Endodermal cell (in vitro differentiated cells): ENCODE data around the gene ACADVL. TPM values are rescaled to one million over a fixed set of nuclear protein-coding genes. Genes with fewer than 3 reads are reported as not detected.
"Not testable (repeated sequence)": the region's sequence is repeated elsewhere in the genome, so short reads cannot be mapped to it uniquely, and the experiment has no call there.

ENCODE experiments used
- DNase-seq: peaks from one replicate; pipeline ENCODE4 v3.0.0-alpha.2; 2017
- H3K27ac ChIP-seq: 2 replicates; pipeline ENCODE4 v1.5.1; 2013; ENCODE audit warnings: mild to moderate bottlenecking, low read depth, low read length, moderate library complexity
- H3K27me3 ChIP-seq: 2 replicates; pipeline ENCODE4 v1.6.1; 2013; ENCODE audit warnings: mild to moderate bottlenecking, low read length, moderate library complexity; ENCODE audit not compliant: insufficient read depth, control insufficient read depth, poor library complexity, severe bottlenecking
- H3K36me3 ChIP-seq: 2 replicates; pipeline ENCODE4 v1.7.0; 2013; ENCODE audit warnings: mild to moderate bottlenecking, low read length, moderate library complexity; ENCODE audit not compliant: control insufficient read depth, insufficient read depth
- H3K4me1 ChIP-seq: one replicate; pipeline ENCODE4 v1.7.0; 2013; ENCODE audit warnings: low read length; ENCODE audit not compliant: control insufficient read depth, insufficient read depth
- H3K4me3 ChIP-seq: 2 replicates; pipeline ENCODE4 v1.5.1; 2013; ENCODE audit warnings: mild to moderate bottlenecking, low read length, moderate library complexity
- H3K9ac ChIP-seq: 2 replicates; pipeline ENCODE4 v1.6.1; 2013; ENCODE audit warnings: mild to moderate bottlenecking, low read length, moderate library complexity; ENCODE audit not compliant: poor library complexity, severe bottlenecking; ENCODE audit errors: extremely low read depth
- H3K9me3 ChIP-seq: 2 replicates; pipeline ENCODE4 v1.6.1; 2013; ENCODE audit warnings: mild to moderate bottlenecking, low read length, moderate library complexity; ENCODE audit not compliant: control insufficient read depth
- H3K27ac Mint-ChIP-seq: 2 replicates; pipeline ENCODE4 v1.8.0; 2020; ENCODE audit warnings: mixed read lengths
- H3K27me3 Mint-ChIP-seq: 2 replicates; pipeline ENCODE4 v1.8.0; 2021; ENCODE audit warnings: mild to moderate bottlenecking, mixed read lengths; ENCODE audit not compliant: insufficient read depth
- H3K36me3 Mint-ChIP-seq: 2 replicates; pipeline ENCODE4 v1.8.0; 2020; ENCODE audit warnings: low read depth, mixed read lengths
- H3K4me1 Mint-ChIP-seq: 2 replicates; pipeline ENCODE4 v1.8.0; 2020; ENCODE audit warnings: mixed read lengths
- H3K4me3 Mint-ChIP-seq: 2 replicates; pipeline ENCODE4 v1.8.0; 2020; ENCODE audit warnings: mild to moderate bottlenecking, moderate library complexity, mixed read lengths
- H3K9me3 Mint-ChIP-seq: 2 replicates; pipeline ENCODE4 v1.8.0; 2020; ENCODE audit warnings: mild to moderate bottlenecking, mixed read lengths
- WGBS, 2 experiments: methylation state at CpG; one replicate each; pipeline versions ENCODE4 v1.1.5 to v1.1.7; 2013; ENCODE audit warnings: missing lambda C conversion rate in 2 of 2, mixed read lengths in 1 of 2; ENCODE audit not compliant: insufficient coverage in 1 of 2, insufficient read length in 1 of 2; 5-methylcytosine and 5-hydroxymethylcytosine counted together
- long read RNA-seq, 4 experiments: library from polyadenylated mRNA in 2 of 4; library from RNA in 1 of 4; library from capped mRNA in 1 of 4; stranded (forward) in 3 of 4; unstranded in 1 of 4; transcript quantifications; one replicate each; pipeline ENCODE4 v2.0.0, GENCODE V29; 2020 to 2021; ENCODE audit warnings: inconsistent platforms in 1 of 4
- polyA plus RNA-seq, 2 experiments: library from polyadenylated mRNA; stranded (reverse); fragments of 50-300 nt; gene quantifications; one replicate each; pipeline ENCODE4 v1.2.3, GENCODE V29; 2013
- total RNA-seq, 2 donors: library from RNA; stranded (reverse); fragmentation: NEBNext Ultra II Directional in 1 of 2; extraction: Animal tissue kit (Norgen Biotek cat#: 25700) in 1 of 2; gene quantifications; 2 replicates in 1 of 2; 3 replicates in 1 of 2; pipeline ENCODE4 v1.2.1, GENCODE V29; 2021
- TF ChIP-seq, protein P1 (sequence below): fragments of 200-600 bp; sonication (generic); conservative IDR thresholded peaks from 2 replicates; pipeline ENCODE4 v1.5.0; 2021; ENCODE audit warnings: antibody characterized with exemption, mild to moderate bottlenecking

The ACADVL gene
- 100 to 1,000 TPM; 337 to 459 TPM for total RNA-seq
- 272 TPM for polyA plus RNA-seq (2013, experiment 1 of 2)
- polyA plus RNA-seq (2013, experiment 2 of 2), result 222 TPM
- long read RNA-seq, experiment 1, transcript ACADVL-203 (20 exons, 2,323 nt), result major isoform, 14 of 40 reads
- long read RNA-seq, experiment 1, partial matches to known transcripts, result 9 of 40 reads
- long read RNA-seq, experiment 1, other reads (novel, unspliced or antisense), result 14 of 40 reads
- long read RNA-seq, experiment 2, transcript ACADVL-203 (20 exons, 2,323 nt), result major isoform, 137 of 428 reads
- long read RNA-seq, experiment 2, partial matches to known transcripts, result 27 of 428 reads
- long read RNA-seq, experiment 2, other reads (novel, unspliced or antisense), result 257 of 428 reads
- long read RNA-seq, experiment 3, transcript ACADVL-201 (19 exons, 2,352 nt), result minor isoform, 16 of 654 reads
- long read RNA-seq, experiment 3, transcript ACADVL-203 (20 exons, 2,323 nt), result major isoform, 236 of 654 reads
- long read RNA-seq, experiment 3, partial matches to known transcripts, result 39 of 654 reads
- long read RNA-seq, experiment 3, other reads (novel, unspliced or antisense), result 362 of 654 reads
- long read RNA-seq, experiment 4, partial matches to known transcripts, result 19 of 26 reads
- long read RNA-seq, experiment 4, other reads (novel, unspliced or antisense), result 4 of 26 reads

DNA sequence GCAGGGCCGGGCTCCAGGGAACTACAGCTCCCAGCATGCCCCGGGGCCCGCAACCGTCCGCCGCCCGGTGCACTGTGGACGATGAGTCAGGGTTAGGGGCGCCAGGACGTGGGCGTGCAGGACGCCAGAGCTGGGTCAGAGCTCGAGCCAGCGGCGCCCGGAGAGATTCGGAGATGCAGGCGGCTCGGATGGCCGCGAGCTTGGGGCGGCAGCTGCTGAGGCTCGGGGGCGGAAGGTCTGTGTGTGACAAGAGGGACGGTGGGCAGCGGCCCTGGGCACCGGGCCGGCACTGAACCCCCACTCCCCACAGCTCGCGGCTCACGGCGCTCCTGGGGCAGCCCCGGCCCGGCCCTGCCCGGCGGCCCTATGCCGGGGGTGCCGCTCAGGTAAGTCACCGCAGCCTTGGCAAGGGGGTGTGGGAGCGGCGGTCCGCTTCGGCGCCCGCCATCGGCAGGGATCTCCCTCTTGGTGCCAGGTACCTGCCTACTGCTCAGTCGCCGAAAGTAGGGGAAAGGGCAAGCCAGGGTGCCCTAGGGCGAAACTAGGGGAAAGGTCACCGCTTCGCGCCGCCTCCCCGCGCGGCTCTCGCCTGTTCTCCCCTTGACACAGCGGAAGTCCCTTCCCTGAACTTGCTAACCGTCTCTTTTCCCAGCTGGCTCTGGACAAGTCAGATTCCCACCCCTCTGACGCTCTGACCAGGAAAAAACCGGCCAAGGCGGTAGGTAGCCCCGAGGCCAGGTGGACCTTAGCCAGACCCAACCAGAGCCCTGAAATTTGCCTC is at the start of gene ACADVL, which contains the start of gene DLG4:
ACADVL (plus strand) TSS at position 127 of the 781 bp plus-strand sequence; CDS start at position 174, 47 bp downstream.
DLG4 (minus strand) TSS at position 25 of the 781 bp plus-strand sequence.
- TF ChIP-seq, protein P1, sequence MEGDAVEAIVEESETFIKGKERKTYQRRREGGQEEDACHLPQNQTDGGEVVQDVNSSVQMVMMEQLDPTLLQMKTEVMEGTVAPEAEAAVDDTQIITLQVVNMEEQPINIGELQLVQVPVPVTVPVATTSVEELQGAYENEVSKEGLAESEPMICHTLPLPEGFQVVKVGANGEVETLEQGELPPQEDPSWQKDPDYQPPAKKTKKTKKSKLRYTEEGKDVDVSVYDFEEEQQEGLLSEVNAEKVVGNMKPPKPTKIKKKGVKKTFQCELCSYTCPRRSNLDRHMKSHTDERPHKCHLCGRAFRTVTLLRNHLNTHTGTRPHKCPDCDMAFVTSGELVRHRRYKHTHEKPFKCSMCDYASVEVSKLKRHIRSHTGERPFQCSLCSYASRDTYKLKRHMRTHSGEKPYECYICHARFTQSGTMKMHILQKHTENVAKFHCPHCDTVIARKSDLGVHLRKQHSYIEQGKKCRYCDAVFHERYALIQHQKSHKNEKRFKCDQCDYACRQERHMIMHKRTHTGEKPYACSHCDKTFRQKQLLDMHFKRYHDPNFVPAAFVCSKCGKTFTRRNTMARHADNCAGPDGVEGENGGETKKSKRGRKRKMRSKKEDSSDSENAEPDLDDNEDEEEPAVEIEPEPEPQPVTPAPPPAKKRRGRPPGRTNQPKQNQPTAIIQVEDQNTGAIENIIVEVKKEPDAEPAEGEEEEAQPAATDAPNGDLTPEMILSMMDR, result no peak
- peak within 1 kb of the TSS; percentile 59 for H3K27ac ChIP-seq

DNA sequence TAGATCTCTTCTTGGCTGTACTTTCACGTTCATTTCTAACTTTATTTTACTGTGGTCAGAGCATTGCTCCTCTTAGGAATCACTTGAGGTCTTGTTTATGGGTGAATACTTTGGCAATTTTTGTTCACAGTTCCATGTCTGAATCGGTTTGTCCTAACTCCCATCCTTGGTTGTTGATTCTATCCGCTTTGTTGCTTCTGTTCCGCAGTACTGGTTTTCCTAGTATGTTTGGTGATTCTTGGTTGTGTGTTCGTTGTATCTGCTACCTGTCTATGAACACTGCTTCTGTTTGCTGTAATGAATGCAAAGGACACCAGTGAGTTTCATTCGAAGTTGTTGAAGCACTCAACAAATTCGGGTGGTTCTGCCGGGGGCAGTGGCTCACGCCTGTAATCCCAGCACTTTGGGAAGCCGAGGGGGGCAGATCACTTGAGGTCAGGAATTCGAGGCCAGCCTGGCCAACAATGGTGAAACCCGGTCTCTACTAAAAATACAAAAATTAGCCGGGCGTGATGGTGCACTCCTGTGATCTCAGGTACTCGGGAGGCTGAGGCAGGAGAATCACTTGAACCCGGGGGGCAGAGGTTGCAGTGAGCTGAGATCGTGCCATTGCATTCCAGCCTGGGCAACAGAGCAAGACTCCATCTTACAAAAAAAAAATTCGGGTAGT is 47.1 kb upstream of the ACADVL start:
- H3K27me3 ChIP-seq, result peaks cover 11% of the 10 kb centered on the region
- H3K9me3 Mint-ChIP-seq, result peaks cover 23% of the 10 kb centered on the region
- not testable (repeated sequence) for H3K36me3 Mint-ChIP-seq, DNase-seq, H3K4me1 ChIP-seq, H3K27ac Mint-ChIP-seq, H3K27me3 Mint-ChIP-seq, H3K36me3 ChIP-seq, H3K4me3 Mint-ChIP-seq, H3K4me3 ChIP-seq, H3K4me1 Mint-ChIP-seq, H3K9ac ChIP-seq, H3K27ac ChIP-seq
- H3K9me3 ChIP-seq, result peaks cover 22% of the 10 kb centered on the region
- WGBS, 2 experiments, result 93 to 94% methylated on average over 17 to 18 of the region's 18 CpGs

More for the DNA sequence above, at the start of gene ACADVL, which contains the start of gene DLG4:
- Histone ChIP-seq H3K9ac (peak within 1 kb of the TSS; percentile 85), H3K36me3 (peaks cover 35% of the 10 kb centered on the region), H3K27me3 (no peaks in the 10 kb centered on the region), H3K4me3 (peak within 1 kb of the TSS; percentile 87), H3K9me3 (no peaks in the 10 kb centered on the region), H3K4me1 (peaks cover 19% of the 10 kb centered on the region)
- peaks cover 42% of the 10 kb centered on the region for H3K4me1 Mint-ChIP-seq
- peak within 1 kb of the TSS; percentile 96 for H3K27ac Mint-ChIP-seq
- 0 to 2% methylated on average over 24 to 63 of the region's 63 CpGs for WGBS, 2 experiments
- peak within 1 kb of the TSS; percentile 86 for H3K4me3 Mint-ChIP-seq
- peaks cover 38% of the 10 kb centered on the region for H3K36me3 Mint-ChIP-seq
- DNase-seq, result peak; percentile 96
- no peaks in the 10 kb centered on the region for H3K27me3 Mint-ChIP-seq
- H3K9me3 Mint-ChIP-seq, result no peaks in the 10 kb centered on the region

DNA sequence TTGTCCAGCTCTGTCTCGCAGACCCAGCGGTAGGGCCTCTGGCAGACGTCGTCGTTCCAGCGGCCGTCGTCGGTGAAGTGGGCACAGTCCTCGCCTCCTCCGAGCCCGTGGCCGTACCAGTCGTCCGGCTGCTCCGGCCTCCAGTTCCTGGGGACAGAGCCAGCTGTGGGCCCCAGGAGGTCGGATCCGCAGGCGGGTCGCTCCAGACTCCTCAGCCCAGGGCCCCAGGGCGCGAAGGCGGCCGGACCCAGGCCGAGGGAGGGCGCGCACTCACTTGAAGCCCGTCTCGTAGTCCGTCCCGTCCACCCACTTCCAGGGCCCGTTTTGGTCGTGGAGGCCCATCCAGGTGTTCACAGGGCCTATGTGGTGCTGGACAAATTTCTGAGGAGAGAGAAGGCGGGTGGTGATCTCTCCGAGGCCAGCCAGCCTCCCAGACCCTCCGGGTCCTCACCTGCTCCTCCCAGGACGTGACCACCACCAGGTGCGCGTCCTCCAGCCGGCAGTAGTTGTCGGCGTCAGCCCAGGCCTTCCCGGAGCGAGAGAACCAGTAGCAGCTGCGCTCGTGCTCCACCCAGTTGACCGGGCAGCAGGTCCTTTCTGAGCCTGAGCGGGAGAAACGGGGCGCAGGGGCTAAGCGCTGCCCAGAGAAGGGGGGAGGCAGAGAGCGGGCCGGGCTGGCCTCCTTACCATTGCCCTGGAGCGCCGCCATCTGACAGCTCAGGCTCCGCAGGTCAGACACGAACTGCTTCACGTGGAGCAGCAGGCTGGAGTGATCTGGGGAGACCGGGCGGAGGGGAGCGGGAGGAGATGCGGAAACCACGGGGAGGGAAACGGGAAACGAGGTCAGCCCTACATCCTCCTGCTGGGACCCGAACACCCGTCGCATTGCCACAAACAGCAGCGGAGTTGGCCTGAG is 45.8 kb upstream of the ACADVL start:
- H3K4me1 Mint-ChIP-seq, result peaks cover 9% of the 10 kb centered on the region
- H3K9me3 Mint-ChIP-seq, result peaks cover 15% of the 10 kb centered on the region
- Histone ChIP-seq H3K9me3 (peaks cover 12% of the 10 kb centered on the region), H3K4me3 (no peak overlapping the region), H3K4me1 (no peaks in the 10 kb centered on the region), H3K36me3 (no peaks in the 10 kb centered on the region), H3K27ac (no peak overlapping the region), H3K27me3 (peaks cover 11% of the 10 kb centered on the region), H3K9ac (no peak overlapping the region)
- H3K27ac Mint-ChIP-seq, result no peak overlapping the region
- peak; percentile 98 for DNase-seq
- H3K27me3 Mint-ChIP-seq, result peaks cover 13% of the 10 kb centered on the region
- H3K36me3 Mint-ChIP-seq, result peaks cover 5% of the 10 kb centered on the region
- WGBS, 2 experiments, result 75 to 89% methylated on average over 41 to 69 of the region's 69 CpGs
- no peak overlapping the region for H3K4me3 Mint-ChIP-seq
- TF ChIP-seq, protein P1, result peak; percentile 65
